ENCODE data around the gene SSR4.

GRCh38 chrX:153827903-153828302 is 33.4 kb downstream of the SSR4 start:
- TF ChIP-seq POLR2A (IDR thresholded peaks at IDR 0.05; ENCODE audit: low read depth, low read length) (no peak), POLR2AphosphoS5 (IDR thresholded peaks at IDR 0.05; ENCODE audit: low read depth, low read length) (no peak)

All from GM12891 (cell line).